ENCODE results near the gene ABCF3.

DNA sequence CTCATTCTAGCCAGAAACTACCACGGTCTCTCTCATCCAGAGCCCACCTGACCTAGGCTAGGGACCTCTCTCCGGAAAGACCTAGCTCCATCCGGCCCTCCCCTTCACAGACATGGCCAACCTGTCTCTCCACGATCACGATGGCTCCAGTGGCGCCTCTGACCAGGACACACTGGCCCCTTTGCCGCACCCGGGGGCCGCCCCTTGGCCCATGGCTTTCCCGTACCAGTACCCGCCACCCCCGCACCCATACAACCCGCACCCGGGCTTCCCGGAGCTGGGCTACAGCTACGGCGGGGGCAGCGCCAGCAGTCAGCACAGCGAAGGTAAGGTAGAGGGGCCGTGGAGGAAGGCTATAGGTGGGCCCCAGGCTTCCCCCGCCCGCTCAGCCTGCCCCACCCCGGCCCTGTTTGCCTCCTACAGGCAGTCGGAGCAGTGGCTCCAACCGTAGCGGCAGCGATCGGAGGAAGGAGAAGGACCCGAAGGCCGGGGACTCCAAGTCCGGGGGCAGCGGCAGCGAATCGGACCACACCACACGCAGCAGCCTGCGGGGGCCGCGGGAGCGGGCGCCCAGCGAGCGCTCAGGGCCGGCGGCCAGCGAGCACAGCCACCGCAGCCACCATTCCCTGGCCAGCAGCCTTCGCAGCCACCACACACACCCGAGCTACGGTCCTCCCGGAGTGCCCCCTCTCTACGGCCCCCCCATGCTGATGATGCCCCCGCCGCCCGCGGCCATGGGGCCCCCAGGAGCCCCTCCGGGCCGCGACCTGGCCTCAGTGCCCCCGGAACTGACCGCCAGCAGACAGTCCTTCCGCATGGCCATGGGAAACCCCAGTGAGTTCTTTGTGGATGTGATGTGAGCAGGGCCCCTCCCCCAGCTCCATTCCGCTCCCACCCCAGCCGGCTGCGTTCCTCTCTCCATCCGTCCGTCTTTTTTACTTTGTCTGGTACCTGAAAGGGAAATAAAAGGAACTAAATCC lies 15.8 kb upstream of the ABCF3 start:
- TF ChIP-seq, protein P1, sequence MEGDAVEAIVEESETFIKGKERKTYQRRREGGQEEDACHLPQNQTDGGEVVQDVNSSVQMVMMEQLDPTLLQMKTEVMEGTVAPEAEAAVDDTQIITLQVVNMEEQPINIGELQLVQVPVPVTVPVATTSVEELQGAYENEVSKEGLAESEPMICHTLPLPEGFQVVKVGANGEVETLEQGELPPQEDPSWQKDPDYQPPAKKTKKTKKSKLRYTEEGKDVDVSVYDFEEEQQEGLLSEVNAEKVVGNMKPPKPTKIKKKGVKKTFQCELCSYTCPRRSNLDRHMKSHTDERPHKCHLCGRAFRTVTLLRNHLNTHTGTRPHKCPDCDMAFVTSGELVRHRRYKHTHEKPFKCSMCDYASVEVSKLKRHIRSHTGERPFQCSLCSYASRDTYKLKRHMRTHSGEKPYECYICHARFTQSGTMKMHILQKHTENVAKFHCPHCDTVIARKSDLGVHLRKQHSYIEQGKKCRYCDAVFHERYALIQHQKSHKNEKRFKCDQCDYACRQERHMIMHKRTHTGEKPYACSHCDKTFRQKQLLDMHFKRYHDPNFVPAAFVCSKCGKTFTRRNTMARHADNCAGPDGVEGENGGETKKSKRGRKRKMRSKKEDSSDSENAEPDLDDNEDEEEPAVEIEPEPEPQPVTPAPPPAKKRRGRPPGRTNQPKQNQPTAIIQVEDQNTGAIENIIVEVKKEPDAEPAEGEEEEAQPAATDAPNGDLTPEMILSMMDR (IDR thresholded peaks at IDR 0.05) = no peak
- TF ChIP-seq POLR2A (IDR thresholded peaks at IDR 0.05) = no peak
